OCI-LY7 (cell line): ENCODE results near the gene KCNC1.

Experiments used
- EZH2phosphoT487 ChIP-seq: fragments of 200-600 bp; sonication (generic); IDR thresholded peaks from 2 replicates; pipeline ENCODE4 v1.6.1; 2018; ENCODE audit warnings: low read depth, borderline replicate concordance, mild to moderate bottlenecking, mixed run types, antibody characterized with exemption, low read length, moderate library complexity, mixed read lengths
- TF ChIP-seq, protein P1 (sequence below): fragments of 200-600 bp; sonication (generic); conservative IDR thresholded peaks from 2 replicates; pipeline ENCODE4 v1.5.1; 2014; ENCODE audit warnings: mild to moderate bottlenecking, antibody characterized with exemption, low read length, moderate library complexity, mixed read lengths

DNA sequence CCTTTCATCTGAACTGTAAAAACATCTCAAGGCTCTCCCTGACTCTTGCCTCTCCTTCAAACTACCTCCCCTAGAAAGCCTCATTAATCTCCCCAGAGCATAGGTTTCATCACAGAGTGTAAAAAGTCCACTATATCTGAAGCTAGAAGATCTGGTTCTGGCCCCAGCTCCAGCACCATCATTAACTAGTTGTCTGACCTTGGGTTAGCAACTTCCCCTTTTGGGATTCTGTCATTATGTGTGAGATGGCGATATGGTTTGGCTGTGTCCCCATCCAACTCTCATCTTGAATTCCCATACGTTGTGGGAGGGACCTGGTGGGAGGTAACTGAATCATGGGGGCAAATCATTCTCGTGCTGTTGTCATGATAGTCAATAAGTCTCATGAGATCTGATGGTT, 97.3 kb downstream of the KCNC1 start:
- TF ChIP-seq, protein P1, sequence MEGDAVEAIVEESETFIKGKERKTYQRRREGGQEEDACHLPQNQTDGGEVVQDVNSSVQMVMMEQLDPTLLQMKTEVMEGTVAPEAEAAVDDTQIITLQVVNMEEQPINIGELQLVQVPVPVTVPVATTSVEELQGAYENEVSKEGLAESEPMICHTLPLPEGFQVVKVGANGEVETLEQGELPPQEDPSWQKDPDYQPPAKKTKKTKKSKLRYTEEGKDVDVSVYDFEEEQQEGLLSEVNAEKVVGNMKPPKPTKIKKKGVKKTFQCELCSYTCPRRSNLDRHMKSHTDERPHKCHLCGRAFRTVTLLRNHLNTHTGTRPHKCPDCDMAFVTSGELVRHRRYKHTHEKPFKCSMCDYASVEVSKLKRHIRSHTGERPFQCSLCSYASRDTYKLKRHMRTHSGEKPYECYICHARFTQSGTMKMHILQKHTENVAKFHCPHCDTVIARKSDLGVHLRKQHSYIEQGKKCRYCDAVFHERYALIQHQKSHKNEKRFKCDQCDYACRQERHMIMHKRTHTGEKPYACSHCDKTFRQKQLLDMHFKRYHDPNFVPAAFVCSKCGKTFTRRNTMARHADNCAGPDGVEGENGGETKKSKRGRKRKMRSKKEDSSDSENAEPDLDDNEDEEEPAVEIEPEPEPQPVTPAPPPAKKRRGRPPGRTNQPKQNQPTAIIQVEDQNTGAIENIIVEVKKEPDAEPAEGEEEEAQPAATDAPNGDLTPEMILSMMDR = no peak
- no peak for TF ChIP-seq EZH2phosphoT487
